Stimulated activated CD8-positive, alpha-beta memory T cell treated with anti-CD3 and anti-CD28 coated beads, Interleukin-4, amount 100 ng/mL, for 1 hour (primary cell): Measurements from ENCODE around the gene GNAS.

Experiments
- DNase-seq, 2 donors: peaks; one replicate each; pipeline ENCODE4 v3.0.0-alpha.2; 2020; ENCODE audit warnings: low read depth in 2 of 2, low spot score in 1 of 2

GNAS gene

GRCh38 chr20:58896820-58897219, 44.3 kb downstream of the GNAS start:
- DNase-seq = no peak

- no peak for DNase-seq
Observed at GRCh38 chr20:58897488-58897887, 45.0 kb downstream of the GNAS start.

- DNase-seq = no peak
Observed at GRCh38 chr20:58898629-58899408, 46.3 kb downstream of the GNAS start.

GRCh38 chr20:58899512-58899911, 47.0 kb downstream of the GNAS start:
- DNase-seq = no peak

- no peak for DNase-seq
Observed at GRCh38 chr20:58900397-58900796, 47.9 kb downstream of the GNAS start.

- no peak for DNase-seq
Observed at GRCh38 chr20:58901488-58902402, 49.2 kb downstream of the GNAS start.

GRCh38 chr20:58903614-58904013, 51.1 kb downstream of the GNAS start:
- no peak for DNase-seq

GRCh38 chr20:58905236-58905635, 52.7 kb downstream of the GNAS start:
- no peak for DNase-seq

- DNase-seq = no peak
Observed at GRCh38 chr20:58906111-58906510, 53.6 kb downstream of the GNAS start.

- no peak for DNase-seq
Observed at GRCh38 chr20:58906894-58907293, 54.4 kb downstream of the GNAS start.

- peak in 1 of 2 donors; percentile 19 for DNase-seq
Observed at GRCh38 chr20:58907320-58908137, 55.0 kb downstream of the GNAS start.

- DNase-seq = no peak
Observed at GRCh38 chr20:58908221-58908620, 55.7 kb downstream of the GNAS start.

GRCh38 chr20:58908941-58909340, 56.4 kb downstream of the GNAS start:
- no peak for DNase-seq

- no peak for DNase-seq
Observed at GRCh38 chr20:58909585-58909984, 57.1 kb downstream of the GNAS start.

- DNase-seq = no peak
Observed at GRCh38 chr20:58910473-58910872, 58.0 kb downstream of the GNAS start.

- DNase-seq = no peak
Observed at GRCh38 chr20:58911309-58911708, 58.8 kb downstream of the GNAS start.

- DNase-seq = no peak
Observed at GRCh38 chr20:58911970-58912369, 59.5 kb downstream of the GNAS start.

GRCh38 chr20:58913079-58913478, 60.6 kb downstream of the GNAS start:
- no peak for DNase-seq

- no peak for DNase-seq
Observed at GRCh38 chr20:58918621-58919020, 66.1 kb downstream of the GNAS start.

GRCh38 chr20:58921564-58921963, 69.0 kb downstream of the GNAS start:
- DNase-seq = no peak

- DNase-seq = no peak
Observed at GRCh38 chr20:58922036-58922435, 69.5 kb downstream of the GNAS start.
